ENCODE data around the gene CKM. TPM values are rescaled to one million over a fixed set of nuclear protein-coding genes. Genes with fewer than 3 reads are reported as not detected.

CKM gene
- total and polyA plus RNA-seq, 2 of the 4 experiments (the other 2 are of a cell fraction) = not detected

GRCh38 chr19:45275370-45275971 is 47.2 kb downstream of the CKM start:
- ATAC-seq (ENCODE audit: low read depth) (no peak), DNase-seq (peak; percentile 46)
- Histone ChIP-seq H4K5ac (ENCODE audit: low read depth, low read length) (no peak overlapping the region), H3K23ac (ENCODE audit: low read depth, low read length) (no peak overlapping the region), H3K4me3 (ENCODE audit: insufficient read depth, low read depth, low read length) (no peak overlapping the region), H3K36me3 (ENCODE audit: control insufficient read depth, insufficient read depth, low read length) (peaks cover 49% of the 10 kb centered on the region), H3K27me3 (ENCODE audit: control insufficient read depth, insufficient read depth, low read length) (no peaks in the 10 kb centered on the region), H2BK120ac (ENCODE audit: low read depth, low read length) (no peak overlapping the region), H2BK20ac (ENCODE audit: low read depth, low read length) (no peak overlapping the region), H3K4me1 (ENCODE audit: control insufficient read depth, insufficient read depth, low read length) (peaks cover 8% of the 10 kb centered on the region), H4K8ac (ENCODE audit: low read depth in 2 of 2, low read length in 2 of 2) (no peak overlapping the region), H4K91ac (ENCODE audit: insufficient read depth, low read depth, low read length) (no peak overlapping the region), H2BK5ac (ENCODE audit: low read depth, low read length, poor library complexity, severe bottlenecking) (no peak overlapping the region), H2AK5ac (ENCODE audit: low read depth, low read length) (no peak overlapping the region), H2AK9ac (replicated peaks; ENCODE audit: low read depth, low read length, poor library complexity) (no peak overlapping the region), H3K9me1 (ENCODE audit: insufficient read depth, low read length) (peaks cover 11% of the 10 kb centered on the region), H3K9ac (ENCODE audit: low read depth, low read length) (no peak overlapping the region), H3K79me1 (ENCODE audit: low read depth in 1 of 2, low read length in 2 of 2) (peaks cover 7 to 21% of the 10 kb centered on the region in 2 experiments; a peak in 3 of 4 replicates), H3K4ac (ENCODE audit: low read depth, low read length) (no peak overlapping the region), H3K4me2 (ENCODE audit: low read depth, low read length) (no peak overlapping the region), H3K9me3 (ENCODE audit: control insufficient read depth, insufficient read depth, low read length) (no peaks in the 10 kb centered on the region), H3K27ac (ENCODE audit: insufficient read depth, low read length) (no peak overlapping the region), H3K18ac (ENCODE audit: low read depth, low read length) (no peak overlapping the region), H3K56ac (ENCODE audit: extremely low read depth, insufficient read depth, low read length) (no peak overlapping the region), H2AFZ (replicated peaks; ENCODE audit: low read length, poor library complexity) (no peak overlapping the region), H4K20me1 (ENCODE audit: insufficient read depth, low read length) (peaks cover 18% of the 10 kb centered on the region), H3K14ac (replicated peaks; ENCODE audit: low read depth, low read length) (no peak overlapping the region), H2BK15ac (ENCODE audit: low read depth, low read length) (no peak overlapping the region)
- ChIA-PET POLR2A (ENCODE audit: unreplicated experiment) (interaction anchor here (0.7 kb wide), 1 partner anchor 19 kb away, joined by 5 read pairs; no protein-coding TSS in a partner anchor), CTCF (no interaction called here)
- TF ChIP-seq CEBPB (IDR thresholded peaks at IDR 0.05; ENCODE audit: low read depth, low read length) (no peak), RFX5 (IDR thresholded peaks at IDR 0.05; ENCODE audit: low read depth, low read length) (no peak), CTCF (conservative IDR thresholded peaks at IDR 0.05; ENCODE audit: low read depth, low read length) (no peak), SMC3 (IDR thresholded peaks at IDR 0.05; ENCODE audit: low read depth, low read length) (no peak), USF2 (IDR thresholded peaks at IDR 0.05; ENCODE audit: low read depth, low read length) (no peak), NFE2L2 (IDR thresholded peaks at IDR 0.05; ENCODE audit: low read depth, low read length) (no peak), BHLHE40 (IDR thresholded peaks at IDR 0.05; ENCODE audit: low read depth, low read length) (no peak), ELK1 (IDR thresholded peaks at IDR 0.05; ENCODE audit: borderline replicate concordance, low read depth, low read length) (no peak), CHD1 (IDR thresholded peaks at IDR 0.05; ENCODE audit: low read depth, low read length) (no peak), FOS (IDR thresholded peaks at IDR 0.05; ENCODE audit: low read depth, low read length) (no peak), RAD21 (IDR thresholded peaks at IDR 0.05; ENCODE audit: low read length) (no peak), POLR2A (IDR thresholded peaks at IDR 0.05; ENCODE audit: low read depth, low read length) (no peak), MXI1 (IDR thresholded peaks at IDR 0.05; ENCODE audit: borderline replicate concordance, low read depth, low read length) (no peak), MAZ (IDR thresholded peaks at IDR 0.05; ENCODE audit: borderline replicate concordance, low read depth, low read length) (no peak), RCOR1 (IDR thresholded peaks at IDR 0.05; ENCODE audit: insufficient replicate concordance, low read length) (no peak), MAFK (IDR thresholded peaks at IDR 0.05; ENCODE audit: low read depth, low read length) (no peak)
- in situ Hi-C loops (cut with MboI; ENCODE audit: low sequenced_read_pairs) (no loop called here), dilution Hi-C loops (cut with HindIII; ENCODE audit: low sequenced_read_pairs, unreplicated experiment) (no loop called here), intact Hi-C loops (cut with micrococcal nuclease) (no loop called here)
- 0% methylated on average over 1 of the region's 12 CpGs; no CpG with 5 or more reads in 1 of the 2 experiments for WGBS, 2 experiments (ENCODE audit: extremely low coverage in 2 of 2, insufficient read length in 1 of 2)
- no TSS peak for BruUV-seq (replicated peaks)

Data from IMR-90 (cell line).